Heart right ventricle (tissue), 16 donors: ENCODE data around the gene VGLL1. TPM values are rescaled to one million over a fixed set of nuclear protein-coding genes. Genes with fewer than 3 reads are reported as not detected.

Source experiments
- ATAC-seq, 8 donors: fragments of 200-7000 bp; cut with Tn5 transposase; one replicate each; pipeline ENCODE4 v1.9.1; 2020; ENCODE audit warnings: mild to moderate bottlenecking in 8 of 8, moderate library complexity in 8 of 8, moderate number of reproducible peaks in 1 of 8
- DNase-seq, 2 donors: peaks; one replicate each; pipeline ENCODE4 v3.0.0-alpha.2; 2020
- H3K27ac ChIP-seq, 10 donors: fragments of 200-600 bp; sonication (generic) in 2 of 10; one replicate each; pipeline versions ENCODE4 v1.5.0 to v1.8.0; 2020 to 2022; ENCODE audit warnings: mild to moderate bottlenecking in 3 of 10
- H3K27me3 ChIP-seq, 7 donors: fragments of 200-600 bp; one replicate each; pipeline ENCODE4 v1.8.0; 2021 to 2022; ENCODE audit warnings: mild to moderate bottlenecking in 2 of 7
- H3K36me3 ChIP-seq, 9 donors: fragments of 200-600 bp; sonication (generic) in 1 of 9; one replicate each; pipeline versions ENCODE4 v1.5.0 to v1.8.0; 2020 to 2022; ENCODE audit warnings: mild to moderate bottlenecking in 2 of 9
- H3K4me1 ChIP-seq, 9 donors: fragments of 200-600 bp; sonication (generic) in 1 of 9; one replicate each; pipeline versions ENCODE4 v1.5.0 to v1.8.0; 2020 to 2022; ENCODE audit warnings: mild to moderate bottlenecking in 4 of 9
- H3K4me3 ChIP-seq, 10 donors: fragments of 200-600 bp; sonication (generic) in 2 of 10; one replicate each; pipeline versions ENCODE4 v1.5.0 to v1.8.0; 2020 to 2022; ENCODE audit warnings: mild to moderate bottlenecking in 7 of 10, moderate library complexity in 2 of 10
- H3K9me3 ChIP-seq, 11 donors: fragments of 200-600 bp in 10 of 11; sonication (generic) in 2 of 11; one replicate each; pipeline versions ENCODE4 v1.5.0 to v1.8.0; 2013 to 2022; ENCODE audit warnings: mild to moderate bottlenecking in 2 of 11, control low read depth in 1 of 11, moderate library complexity in 1 of 11
- WGBS, 2 donors: extraction: QIAGEN DNeasy Blood & Tissue Kit; methylation state at CpG; one replicate each; pipeline ENCODE4 v1.1.7; 2013; ENCODE audit warnings: inconsistent platforms in 1 of 2; 5-methylcytosine and 5-hydroxymethylcytosine counted together
- intact Hi-C, 10 donors: fragments of 100-400 bp; cut with DNase I; formaldehyde crosslinking; loops; one replicate each; pipeline versions ENCODE4 v1.11.1 to v1.14.2; 2022
- polyA plus RNA-seq, 2 donors: library from polyadenylated mRNA; stranded (reverse); fragments of 200-250 nt; gene quantifications; one replicate each; pipeline ENCODE4 v1.2.3, GENCODE V29; 2013
- total RNA-seq, 10 donors: library from RNA; stranded (reverse); fragmentation: NEBNext Ultra II Directional in 3 of 10; extraction: Animal tissue kit (Norgen Biotek cat#: 25700) in 3 of 10; gene quantifications; one replicate each; pipeline versions ENCODE4 v1.2.1 to v1.2.4, GENCODE V29; 2021 to 2023
- TF ChIP-seq, protein P1 (sequence below), 9 donors: fragments of 200-600 bp; sonication (generic) in 2 of 9; IDR thresholded peaks; one replicate each; pipeline versions ENCODE4 v1.5.0 to v1.8.0; 2021 to 2022; ENCODE audit warnings: antibody characterized with exemption in 9 of 9, mild to moderate bottlenecking in 5 of 9, moderate library complexity in 1 of 9
- donor health status: Arrhythmogenic right ventricular cardiomyopathy.
- donor health status: ischemic (EF 13 %, LVEDD 7.1; RV severe dilation, severe dysfunction).
- donor health status: healthy with polysubstance abuse.
- donor health status: DM: no; HTN: yes; CAD: no.
- donor health status: DM: no; HTN: no; CAD: no.
- donor health status: ischemic (EF 25% LVEDD 6.9; RV normal size, moderate dysfunction).
- donor health status: ischemic (EF 25% LVEDD 5.7; RV mildly dilated, moderate dysfunction).
- donor health status: healthy.
- donor health status: DM: yes; HTN: yes; CAD: no.
- donor health status: Ischemic cardiomyopathy.
- donor health status: ischemic (EF 35%, LVEDD 5.7; RV mildly dilated, moderate dysfunction).
- donor health status: nonischemic (EF 11% LVEDD 7.7; RV severe dilation, severe dysfunction).
- donor health status: DM: yes; HTN: yes; CAD: no.
- donor health status: PGD.
- donor health status: ischemic (EF 29% LVEDD 5.4; RV normal size, mild dysfunction).
- donor health status: nonischemic (EF 23%, LVEDD 6.1; RV moderate dilation, normal function).

VGLL1 gene
- total and polyA plus RNA-seq, 12 donors = not detected

DNA sequence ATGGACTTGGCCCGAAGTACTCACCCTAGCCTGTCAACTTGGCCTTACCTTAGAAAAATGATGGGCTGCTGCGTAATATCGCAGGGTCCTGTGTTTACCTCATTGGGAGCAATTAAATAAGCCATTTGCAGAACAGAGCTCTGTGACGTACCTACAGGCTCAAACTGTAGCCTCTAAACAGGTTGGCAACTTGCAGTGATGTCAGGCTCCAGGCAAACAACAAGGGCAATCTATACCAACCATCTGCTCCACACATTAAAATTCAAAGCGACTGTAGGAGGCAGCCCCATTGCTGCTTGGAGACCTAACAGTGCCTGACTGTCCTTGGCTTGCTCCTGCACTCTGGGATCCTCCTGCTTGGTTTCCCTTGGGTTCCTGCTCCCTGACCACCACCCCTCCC lies 17.2 kb downstream of the VGLL1 start:
- Histone ChIP-seq H3K27ac (no peak overlapping the region), H3K9me3 (no peaks in the 10 kb centered on the region), H3K27me3 (peaks cover 0 to 27% (median 0%) of the 10 kb centered on the region in 7 donors), H3K36me3 (no peaks in the 10 kb centered on the region), H3K4me1 (no peaks in the 10 kb centered on the region), H3K4me3 (no peak overlapping the region)
- intact Hi-C loops = loop anchor here in 1 of 10 donors (5.0 kb wide), 1 partner anchor 863 kb away; no protein-coding TSS in a partner anchor
- DNase-seq (no peak), ATAC-seq (no peak)
- WGBS, 2 donors = 95 to 98% methylated on average over 5 of the region's 5 CpGs
- TF ChIP-seq, protein P1, sequence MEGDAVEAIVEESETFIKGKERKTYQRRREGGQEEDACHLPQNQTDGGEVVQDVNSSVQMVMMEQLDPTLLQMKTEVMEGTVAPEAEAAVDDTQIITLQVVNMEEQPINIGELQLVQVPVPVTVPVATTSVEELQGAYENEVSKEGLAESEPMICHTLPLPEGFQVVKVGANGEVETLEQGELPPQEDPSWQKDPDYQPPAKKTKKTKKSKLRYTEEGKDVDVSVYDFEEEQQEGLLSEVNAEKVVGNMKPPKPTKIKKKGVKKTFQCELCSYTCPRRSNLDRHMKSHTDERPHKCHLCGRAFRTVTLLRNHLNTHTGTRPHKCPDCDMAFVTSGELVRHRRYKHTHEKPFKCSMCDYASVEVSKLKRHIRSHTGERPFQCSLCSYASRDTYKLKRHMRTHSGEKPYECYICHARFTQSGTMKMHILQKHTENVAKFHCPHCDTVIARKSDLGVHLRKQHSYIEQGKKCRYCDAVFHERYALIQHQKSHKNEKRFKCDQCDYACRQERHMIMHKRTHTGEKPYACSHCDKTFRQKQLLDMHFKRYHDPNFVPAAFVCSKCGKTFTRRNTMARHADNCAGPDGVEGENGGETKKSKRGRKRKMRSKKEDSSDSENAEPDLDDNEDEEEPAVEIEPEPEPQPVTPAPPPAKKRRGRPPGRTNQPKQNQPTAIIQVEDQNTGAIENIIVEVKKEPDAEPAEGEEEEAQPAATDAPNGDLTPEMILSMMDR (IDR thresholded peaks at IDR 0.05) = no peak

DNA sequence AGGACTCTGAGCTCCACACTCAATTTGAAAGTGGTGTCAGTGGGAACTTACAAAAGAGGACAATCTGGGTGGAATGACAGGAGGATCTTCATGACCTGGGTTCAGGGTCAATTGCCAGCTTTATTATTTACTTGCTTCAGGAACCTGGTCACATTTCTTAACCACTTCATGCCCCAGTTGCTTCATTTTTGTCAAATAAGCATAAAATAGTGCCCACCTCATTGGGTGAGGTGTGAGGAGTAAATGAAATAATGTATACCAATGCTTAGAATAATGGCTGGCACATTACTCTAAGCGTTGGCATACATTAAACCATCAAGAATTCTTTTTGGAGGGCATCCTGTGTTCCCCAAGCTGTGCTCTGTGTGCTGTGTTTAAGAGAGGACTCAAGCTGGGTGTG lies 19.4 kb downstream of the VGLL1 start:
- Histone ChIP-seq H3K27me3 (peaks cover 0 to 36% (median 0%) of the 10 kb centered on the region in 7 donors), H3K4me1 (no peaks in the 10 kb centered on the region), H3K4me3 (no peak overlapping the region), H3K27ac (no peak overlapping the region), H3K9me3 (no peaks in the 10 kb centered on the region), H3K36me3 (no peaks in the 10 kb centered on the region)
- 65 to 85% methylated on average over 1 of the region's 1 CpG for WGBS, 2 donors
- ATAC-seq (no peak), DNase-seq (no peak)
- TF ChIP-seq, protein P1 (IDR thresholded peaks at IDR 0.05) = no peak
- intact Hi-C loops = no loop called here

DNA sequence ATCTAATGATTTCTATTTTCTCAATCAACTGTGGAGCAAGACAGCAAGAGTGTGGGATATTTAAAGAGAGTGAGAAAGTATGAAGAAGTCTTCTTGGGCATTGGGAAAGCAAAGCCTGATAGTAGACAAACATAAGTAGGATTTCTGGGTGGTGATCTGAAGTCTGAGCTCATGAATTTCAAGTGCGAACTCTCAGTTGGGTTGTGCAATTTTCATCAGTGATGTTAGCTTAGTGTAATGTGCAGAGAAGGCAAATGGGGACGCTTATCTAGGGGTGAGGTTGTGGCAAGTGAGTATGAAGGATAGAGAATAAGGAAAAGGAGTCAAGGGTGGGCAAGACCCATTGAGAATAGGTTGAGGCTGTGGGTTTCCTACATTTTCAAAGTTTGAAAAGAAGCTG lies 23.7 kb downstream of the VGLL1 start:
- Histone ChIP-seq H3K27ac (no peak overlapping the region), H3K4me3 (no peak overlapping the region), H3K27me3 (peaks cover 0 to 40% (median 0%) of the 10 kb centered on the region in 7 donors), H3K36me3 (no peaks in the 10 kb centered on the region), H3K4me1 (no peaks in the 10 kb centered on the region), H3K9me3 (no peaks in the 10 kb centered on the region)
- DNase-seq = no peak
- no peak for ATAC-seq
- TF ChIP-seq, protein P1 (IDR thresholded peaks at IDR 0.05) = no peak
- intact Hi-C loops = no loop called here
- 55 to 66% methylated on average over 2 of the region's 2 CpGs for WGBS, 2 donors

DNA sequence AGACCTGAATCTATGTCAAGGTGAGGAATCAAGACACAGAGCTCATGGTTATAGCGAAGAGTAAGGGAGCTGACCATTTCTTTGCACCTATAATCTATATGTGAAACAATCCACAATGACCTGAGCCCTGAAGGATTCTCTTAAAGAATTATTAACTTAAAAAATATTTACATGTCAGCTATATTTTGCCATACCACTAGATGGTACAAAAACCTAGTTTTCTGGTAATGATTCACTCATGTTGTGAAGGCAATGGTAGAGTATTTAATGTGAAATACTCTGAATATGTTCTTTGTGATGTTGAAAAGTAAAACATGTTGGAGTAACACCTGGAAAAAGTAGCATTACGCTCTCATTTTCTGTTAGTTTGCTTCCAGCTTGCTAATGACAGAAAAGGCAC lies 40.0 kb downstream of the VGLL1 start:
- intact Hi-C loops = loop anchor here in 3 of 10 donors (10.0 kb wide), 2 partner anchors 297 to 547 kb away; no protein-coding TSS in a partner anchor
- no peak for ATAC-seq
- TF ChIP-seq, protein P1 (IDR thresholded peaks at IDR 0.05) = no peak
- H3K27me3 ChIP-seq = peaks cover 0 to 14% (median 0%) of the 10 kb centered on the region in 7 donors
- H3K36me3 ChIP-seq = no peaks in the 10 kb centered on the region
- no peak for DNase-seq
- H3K9me3 ChIP-seq = peaks cover 0 to 4% (median 0%) of the 10 kb centered on the region in 11 donors
- H3K27ac ChIP-seq = no peak overlapping the region
- H3K4me3 ChIP-seq = no peak overlapping the region
- WGBS, 2 donors = 90 to 95% methylated on average over 2 of the region's 2 CpGs
- H3K4me1 ChIP-seq = peaks cover 0 to 11% (median 4%) of the 10 kb centered on the region in 9 donors
